Measurements from ENCODE around the gene EN2.

The EN2 gene

GRCh38 chr7:155427411-155428038, 30.4 kb upstream of the EN2 start:
- no peak for DNase-seq (ENCODE audit: extremely low read depth, low read depth)
- no peak overlapping the region for H3K4me3 ChIP-seq (replicated peaks; ENCODE audit: low read depth, low read length)
- TF ChIP-seq, protein P1, sequence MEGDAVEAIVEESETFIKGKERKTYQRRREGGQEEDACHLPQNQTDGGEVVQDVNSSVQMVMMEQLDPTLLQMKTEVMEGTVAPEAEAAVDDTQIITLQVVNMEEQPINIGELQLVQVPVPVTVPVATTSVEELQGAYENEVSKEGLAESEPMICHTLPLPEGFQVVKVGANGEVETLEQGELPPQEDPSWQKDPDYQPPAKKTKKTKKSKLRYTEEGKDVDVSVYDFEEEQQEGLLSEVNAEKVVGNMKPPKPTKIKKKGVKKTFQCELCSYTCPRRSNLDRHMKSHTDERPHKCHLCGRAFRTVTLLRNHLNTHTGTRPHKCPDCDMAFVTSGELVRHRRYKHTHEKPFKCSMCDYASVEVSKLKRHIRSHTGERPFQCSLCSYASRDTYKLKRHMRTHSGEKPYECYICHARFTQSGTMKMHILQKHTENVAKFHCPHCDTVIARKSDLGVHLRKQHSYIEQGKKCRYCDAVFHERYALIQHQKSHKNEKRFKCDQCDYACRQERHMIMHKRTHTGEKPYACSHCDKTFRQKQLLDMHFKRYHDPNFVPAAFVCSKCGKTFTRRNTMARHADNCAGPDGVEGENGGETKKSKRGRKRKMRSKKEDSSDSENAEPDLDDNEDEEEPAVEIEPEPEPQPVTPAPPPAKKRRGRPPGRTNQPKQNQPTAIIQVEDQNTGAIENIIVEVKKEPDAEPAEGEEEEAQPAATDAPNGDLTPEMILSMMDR (IDR thresholded peaks at IDR 0.05; ENCODE audit: low read depth, low read length, missing control alignments): no peak

DNA sequence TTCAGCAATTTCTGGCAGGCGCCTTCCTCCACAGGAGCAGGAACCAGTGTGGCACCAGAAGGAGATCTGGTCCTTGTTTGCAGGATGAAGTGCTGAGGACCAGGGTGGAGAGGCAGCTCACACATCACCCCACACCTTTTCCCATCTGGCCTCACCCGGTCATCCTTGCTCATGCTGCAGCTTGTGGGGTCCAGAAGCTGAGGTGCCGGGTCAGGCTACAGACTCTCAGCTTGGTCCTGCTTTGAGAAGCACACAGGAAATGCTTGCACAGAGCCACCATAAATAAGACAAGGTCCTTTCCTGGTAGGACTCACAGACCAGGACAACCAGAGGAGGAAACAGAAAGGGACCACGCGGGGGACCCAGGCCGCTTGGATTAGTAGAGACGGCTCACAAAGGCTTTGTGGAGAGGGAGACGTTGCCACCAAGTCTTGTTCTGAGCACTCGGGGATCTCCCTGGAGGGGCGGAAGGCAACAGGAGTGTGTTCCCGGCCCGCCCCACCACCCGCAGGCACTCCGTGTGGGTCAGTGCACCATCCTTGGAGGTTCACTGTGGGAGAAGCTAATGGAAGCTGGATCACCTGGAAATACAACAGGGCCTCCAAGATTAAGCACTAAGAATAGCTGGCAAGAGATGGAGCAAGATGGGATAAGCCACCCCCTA, 29.6 kb upstream of the EN2 start:
- TF ChIP-seq, protein P1 (IDR thresholded peaks at IDR 0.05; ENCODE audit: low read depth, low read length, missing control alignments): no peak
- DNase-seq (ENCODE audit: extremely low read depth, low read depth): no peak
- no peak overlapping the region for H3K4me3 ChIP-seq (replicated peaks; ENCODE audit: low read depth, low read length)

GRCh38 chr7:155429651-155430050, 28.3 kb upstream of the EN2 start:
- no peak overlapping the region for H3K4me3 ChIP-seq (replicated peaks; ENCODE audit: low read depth, low read length)
- DNase-seq (ENCODE audit: extremely low read depth, low read depth): no peak
- TF ChIP-seq, protein P1 (IDR thresholded peaks at IDR 0.05; ENCODE audit: low read depth, low read length, missing control alignments): no peak

DNA sequence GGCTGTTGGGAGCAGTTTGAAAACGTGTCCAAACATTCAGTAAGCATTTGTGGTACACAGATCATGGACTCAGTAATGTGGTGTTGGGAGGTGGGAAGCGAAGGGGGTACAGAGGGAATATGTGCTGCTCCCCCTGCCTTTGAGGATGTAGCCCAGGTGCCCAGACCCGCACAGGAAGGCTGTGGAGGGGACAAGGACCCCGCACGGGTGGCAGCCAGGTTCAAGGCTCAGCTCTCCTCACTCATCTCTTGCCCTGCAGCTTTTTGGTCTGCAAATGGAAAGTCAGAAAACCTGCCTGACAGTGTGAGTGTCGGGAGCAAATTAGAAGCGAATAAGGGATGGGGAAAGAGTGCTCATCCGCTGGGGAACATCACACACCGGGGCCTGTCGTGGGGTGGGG, 27.3 kb upstream of the EN2 start:
- no peak overlapping the region for H3K4me3 ChIP-seq (replicated peaks; ENCODE audit: low read depth, low read length)
- TF ChIP-seq, protein P1 (IDR thresholded peaks at IDR 0.05; ENCODE audit: low read depth, low read length, missing control alignments): no peak
- no peak for DNase-seq (ENCODE audit: extremely low read depth, low read depth)

- TF ChIP-seq, protein P1 (IDR thresholded peaks at IDR 0.05; ENCODE audit: low read depth, low read length, missing control alignments): no peak
- no peak for DNase-seq (ENCODE audit: extremely low read depth, low read depth)
- H3K4me3 ChIP-seq (replicated peaks; ENCODE audit: low read depth, low read length): no peak overlapping the region
Observed at GRCh38 chr7:155431231-155431630, 26.7 kb upstream of the EN2 start.

GRCh38 chr7:155431711-155432110, 26.2 kb upstream of the EN2 start:
- no peak for DNase-seq (ENCODE audit: extremely low read depth, low read depth)
- H3K4me3 ChIP-seq (replicated peaks; ENCODE audit: low read depth, low read length): no peak overlapping the region
- TF ChIP-seq, protein P1 (IDR thresholded peaks at IDR 0.05; ENCODE audit: low read depth, low read length, missing control alignments): no peak

Measured in HFF-Myc (cell line).